OCI-LY3 (cell line): ENCODE data around the gene GNAI2.

Experiments
- CTCF ChIP-seq: fragments of 200-600, 300-600 bp; sonication (generic); IDR thresholded peaks from 2 replicates; pipeline ENCODE4 v1.5.1; 2014; ENCODE audit warnings: antibody characterized with exemption, low read length, low read depth
- EZH2phosphoT487 ChIP-seq: fragments of 200-600 bp; shearing (Covaris generic); IDR thresholded peaks from 2 replicates; pipeline ENCODE4 v1.6.1; 2018; ENCODE audit warnings: antibody characterized with exemption, mixed run types, low read depth

- TF ChIP-seq CTCF: no peak
- TF ChIP-seq EZH2phosphoT487: no peak
Measured at GRCh38 chr3:50232303-50232702, 3.7 kb upstream of the GNAI2 start.
